HG03378 (cell line): ENCODE measurements around the gene MED12L.

ENCODE experiments used
- ATAC-seq: cut with Tn5 transposase; IDR thresholded peaks from one replicate; pipeline ENCODE4 v1.9.1; 2021; ENCODE audit warnings: mild to moderate bottlenecking, moderate library complexity; ENCODE audit not compliant: unreplicated experiment

The MED12L gene

DNA sequence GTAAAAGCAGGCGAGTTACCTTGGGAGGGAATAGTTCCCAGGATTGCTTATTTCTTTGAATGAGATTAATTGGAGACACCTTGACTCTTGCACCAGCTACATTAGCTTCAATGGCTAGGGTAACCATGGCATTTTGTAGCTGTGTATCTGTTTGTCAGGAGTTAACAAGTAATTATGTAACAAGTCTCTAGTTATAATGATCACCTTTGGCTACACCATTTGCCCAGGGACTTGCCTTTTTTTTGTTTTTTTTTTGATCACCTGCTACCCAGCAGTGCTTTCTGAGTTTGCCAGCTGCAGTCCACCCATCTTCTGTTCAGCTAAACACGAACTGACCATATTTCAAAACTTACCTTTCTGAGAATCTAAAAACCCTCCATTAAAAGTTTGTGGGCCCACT is 2.2 kb downstream of the MED12L start:
- ATAC-seq: no peak

GRCh38 chr3:151091685-151092345 is 6.4 kb downstream of the MED12L start:
- no peak for ATAC-seq

- ATAC-seq: no peak
Measured at GRCh38 chr3:151093148-151093547, 7.7 kb downstream of the MED12L start.

- ATAC-seq: no peak
Measured at GRCh38 chr3:151093905-151094304, 8.4 kb downstream of the MED12L start.

- ATAC-seq: no peak
Measured at GRCh38 chr3:151096716-151097115, 11.3 kb downstream of the MED12L start.

DNA sequence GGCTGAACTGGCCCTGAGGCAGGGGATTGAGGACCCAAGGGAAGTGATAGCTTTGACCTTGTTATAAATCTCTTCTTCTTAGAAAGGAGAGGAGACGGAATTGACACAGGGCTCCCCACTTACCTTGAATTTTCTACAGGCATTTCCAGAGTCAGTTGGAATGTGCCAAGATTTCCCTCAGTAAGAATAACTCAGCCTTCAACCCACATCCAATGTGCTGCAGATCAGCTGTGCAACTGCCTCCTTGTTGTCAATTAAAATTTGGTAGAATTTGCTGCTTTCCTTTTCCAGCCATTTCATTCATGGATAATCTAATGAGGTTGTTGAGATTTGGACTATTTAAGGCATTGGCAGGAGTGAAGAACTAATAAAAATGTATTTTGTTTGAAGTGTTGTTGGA is 14.6 kb downstream of the MED12L start:
- ATAC-seq: no peak

- ATAC-seq: no peak
Measured at GRCh38 chr3:151101270-151101969, 16.0 kb downstream of the MED12L start.

DNA sequence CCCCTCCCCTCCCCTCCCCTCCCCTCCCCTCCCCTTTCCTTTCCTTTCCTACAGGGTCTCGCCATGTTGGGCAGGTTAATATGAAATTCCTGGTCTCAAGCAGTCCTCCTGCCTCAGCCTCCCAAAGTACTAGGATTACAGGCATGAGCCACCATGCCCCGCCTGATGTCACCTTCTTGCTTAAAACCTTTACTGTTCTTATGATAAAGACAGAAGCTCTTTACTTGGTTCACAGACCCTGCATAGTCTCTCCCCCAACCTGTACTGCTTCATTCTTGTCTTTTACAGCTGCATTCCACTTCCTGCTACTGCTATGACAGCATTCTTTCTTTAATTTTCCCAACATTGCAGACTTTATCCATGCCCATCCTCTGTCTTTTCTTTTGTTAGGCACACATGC is 20.8 kb downstream of the MED12L start:
- ATAC-seq: no peak

DNA sequence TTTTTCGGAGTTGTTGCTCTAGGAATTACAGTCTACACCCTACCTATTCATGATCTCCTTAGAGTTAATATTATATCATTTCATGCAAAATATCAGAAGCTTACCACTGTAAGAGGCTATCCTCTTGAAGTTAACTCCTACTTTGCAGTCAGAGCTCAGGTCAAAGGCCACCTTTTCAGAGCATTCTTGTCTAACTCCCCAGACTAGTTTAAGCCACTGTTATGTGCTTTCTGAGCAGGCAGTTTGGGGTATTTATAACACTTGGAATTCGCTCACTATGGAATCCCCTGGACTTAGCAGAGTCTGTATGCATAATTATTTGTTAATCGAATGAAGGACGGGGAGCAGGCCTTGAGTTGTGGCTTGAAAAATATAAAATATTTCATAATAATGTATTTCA is 21.7 kb downstream of the MED12L start:
- ATAC-seq: no peak

- no peak for ATAC-seq
Measured at GRCh38 chr3:151107701-151108100, 22.2 kb downstream of the MED12L start.

DNA sequence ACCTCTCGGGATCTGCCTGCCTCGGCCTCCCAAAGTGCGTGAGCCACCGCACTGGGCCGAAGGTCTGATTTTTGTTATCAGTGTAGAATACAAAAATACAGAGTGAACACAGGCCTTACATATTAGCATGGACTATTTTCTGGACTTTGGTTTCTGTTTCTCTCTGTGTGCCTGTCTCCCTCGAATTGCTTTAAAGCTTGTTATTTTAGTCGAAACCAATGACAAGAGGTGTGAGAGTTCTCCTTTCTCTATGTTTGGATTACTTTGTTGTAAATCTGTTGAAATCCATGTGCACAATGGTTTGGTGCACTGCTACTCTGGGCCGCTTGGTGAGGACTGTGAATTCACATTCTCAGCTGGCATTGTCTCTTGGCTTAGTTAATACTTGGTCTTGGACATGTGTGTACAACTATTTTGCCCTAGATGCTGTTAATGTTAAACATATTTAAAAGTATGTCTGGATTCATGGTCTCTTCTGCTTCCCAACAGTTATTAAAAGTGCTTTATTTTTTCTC is 23.9 kb downstream of the MED12L start:
- no peak for ATAC-seq

- no peak for ATAC-seq
Measured at GRCh38 chr3:151112731-151113130, 27.3 kb downstream of the MED12L start.

DNA sequence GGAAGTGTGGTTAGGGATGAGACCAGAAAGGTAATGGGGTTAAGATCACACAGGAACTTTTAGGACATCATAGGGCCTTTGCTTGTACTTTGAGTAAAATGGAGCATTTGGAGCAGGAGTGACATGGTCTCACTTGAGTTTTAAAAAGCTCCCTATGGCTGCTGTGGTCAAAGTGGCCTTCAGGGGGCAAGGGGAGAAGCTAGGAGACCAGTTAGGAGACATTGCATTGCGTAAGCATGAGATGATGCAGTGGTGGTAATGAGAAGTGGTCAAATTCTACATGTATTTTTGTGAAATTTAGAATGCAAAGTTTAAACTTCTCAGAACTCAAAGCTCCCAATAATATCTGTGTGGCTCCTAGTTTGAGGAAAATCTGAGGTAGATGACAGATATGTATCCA is 27.9 kb downstream of the MED12L start:
- ATAC-seq: no peak

DNA sequence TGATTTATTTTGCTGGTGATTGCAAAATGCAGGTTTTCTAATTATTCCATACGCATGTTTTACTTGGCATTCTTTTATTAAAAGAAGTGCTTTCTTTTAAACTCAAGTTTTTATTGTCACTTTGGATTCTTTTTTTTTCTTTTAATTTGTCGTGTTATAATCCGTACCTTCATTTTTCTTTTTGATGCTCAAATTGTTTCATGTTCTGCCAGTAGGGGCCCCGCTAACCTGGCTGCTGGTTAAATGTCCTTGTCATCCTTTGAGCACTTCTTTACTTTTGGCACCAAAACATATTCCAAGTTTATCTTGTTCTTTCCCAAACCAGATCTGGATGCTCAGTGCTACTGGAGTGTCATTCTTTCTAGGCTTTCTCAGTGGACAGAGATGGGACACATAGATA is 31.6 kb downstream of the MED12L start:
- no peak for ATAC-seq

DNA sequence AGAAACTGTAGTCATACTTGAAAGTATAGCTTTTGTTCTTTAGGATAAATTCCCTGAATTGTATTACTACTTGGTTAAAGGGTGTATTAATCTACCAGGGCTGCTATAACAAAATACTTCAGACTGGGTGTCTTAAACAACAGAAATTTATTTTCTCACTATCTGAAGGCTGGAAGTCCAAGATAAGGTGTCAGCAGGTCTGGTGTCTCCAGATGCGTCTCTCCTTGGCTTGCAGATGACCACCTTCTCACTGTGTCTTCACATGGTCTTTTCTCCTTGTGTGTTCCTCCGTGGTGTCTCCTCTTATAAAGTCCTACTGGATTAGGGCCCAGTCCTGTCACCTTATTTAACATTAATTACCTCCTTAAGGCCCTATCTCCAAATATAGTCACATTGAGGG is 33.7 kb downstream of the MED12L start:
- no peak for ATAC-seq

- no peak for ATAC-seq
Measured at GRCh38 chr3:151120409-151120808, 34.9 kb downstream of the MED12L start.

DNA sequence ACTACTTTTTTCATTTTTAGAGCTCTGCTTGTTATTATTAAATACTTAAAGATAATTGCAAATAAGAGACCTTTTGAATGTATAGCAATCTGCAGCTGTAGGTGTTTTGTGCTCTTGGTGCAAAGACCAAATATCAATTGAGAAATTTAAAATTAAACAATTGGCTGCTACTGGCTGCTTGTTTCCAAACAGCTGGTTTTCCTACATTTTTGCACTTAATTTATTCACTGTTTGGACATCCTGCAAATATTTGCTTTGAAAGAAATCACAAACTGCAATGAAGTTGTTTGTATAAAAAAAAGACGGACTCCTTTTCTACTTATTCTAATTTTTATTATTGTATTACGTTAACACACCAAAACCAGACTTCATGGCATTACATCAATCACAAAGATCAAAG is 35.6 kb downstream of the MED12L start:
- no peak for ATAC-seq

- no peak for ATAC-seq
Measured at GRCh38 chr3:151123827-151124226, 38.4 kb downstream of the MED12L start.

- ATAC-seq: no peak
Measured at GRCh38 chr3:151124476-151124875, 39.0 kb downstream of the MED12L start.

DNA sequence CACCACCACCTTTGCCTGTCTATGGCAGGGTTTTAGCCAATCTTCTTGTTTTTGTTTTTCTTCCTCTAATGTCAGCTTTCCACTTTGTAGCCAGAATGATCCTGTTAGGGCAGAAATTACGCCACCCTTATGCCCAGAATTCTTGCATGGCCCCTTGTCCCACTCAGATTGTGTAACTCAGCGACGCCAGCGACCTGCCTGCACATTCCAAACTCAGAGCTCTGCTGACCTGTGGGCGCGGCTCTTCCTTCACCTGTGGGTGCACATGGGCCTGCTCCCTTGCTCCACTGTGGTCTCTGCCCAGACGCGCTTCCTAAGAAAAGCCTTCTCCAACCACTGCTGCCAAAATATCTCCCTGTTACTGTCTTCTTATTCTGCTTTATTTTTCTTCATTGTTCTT is 45.0 kb downstream of the MED12L start:
- no peak for ATAC-seq

DNA sequence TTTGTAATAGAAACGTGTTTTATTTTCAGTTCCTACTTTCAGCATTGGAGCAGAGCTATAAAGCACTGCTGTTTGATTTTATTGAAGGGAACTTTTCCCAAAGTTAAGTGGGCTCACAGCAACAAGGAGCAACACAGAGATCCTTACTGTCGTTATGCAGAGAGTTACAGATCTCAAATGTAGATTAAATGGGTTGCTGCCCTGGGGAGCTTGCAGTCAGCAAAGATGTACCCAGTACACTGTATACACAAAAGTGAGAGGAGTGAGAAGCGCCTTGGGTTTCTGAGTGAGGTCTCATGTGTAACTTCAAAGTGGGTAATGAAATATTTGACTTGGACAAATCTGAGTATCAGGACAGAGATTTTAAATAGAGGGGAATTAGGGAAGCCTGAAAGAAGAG is 47.7 kb downstream of the MED12L start:
- ATAC-seq: no peak

- no peak for ATAC-seq
Measured at GRCh38 chr3:151133917-151134450, 48.5 kb downstream of the MED12L start.
